DND-41 (cell line): ENCODE data around the gene SETX.
"Not testable (repeated sequence)": the region's sequence is repeated elsewhere in the genome, so short reads cannot be mapped to it uniquely, and the experiment has no call there.

Source experiments
- ATAC-seq: fragments of 200-7000 bp; cut with Tn5 transposase; 3 replicates; pipeline ENCODE4 v1.9.1; 2021; ENCODE audit warnings: low read depth; ENCODE audit not compliant: insufficient read depth
- DNase-seq: peaks from one replicate; pipeline ENCODE4 v3.0.0-alpha.2; 2020
- H2AFZ ChIP-seq: 2 replicates; pipeline ENCODE4 v1.6.0; 2012; ENCODE audit warnings: low read depth, low read length
- H3K27ac ChIP-seq: 2 replicates; pipeline ENCODE4 v1.5.1; 2012; ENCODE audit warnings: low read length, inconsistent platforms
- H3K27me3 ChIP-seq: fragments of 200-600 bp; sonication (generic); 2 replicates; pipeline ENCODE4 v1.6.0; 2012; ENCODE audit warnings: low read length, mild to moderate bottlenecking, inconsistent platforms; ENCODE audit not compliant: insufficient read depth, poor library complexity
- H3K36me3 ChIP-seq: 2 replicates; pipeline ENCODE4 v1.5.1; 2012; ENCODE audit warnings: low read length, inconsistent platforms; ENCODE audit not compliant: insufficient read depth
- H3K4me1 ChIP-seq: 2 replicates; pipeline ENCODE4 v1.5.1; 2012; ENCODE audit warnings: mild to moderate bottlenecking, low read length; ENCODE audit not compliant: insufficient read depth
- H3K4me2 ChIP-seq: 2 replicates; pipeline ENCODE4 v1.6.0; 2012; ENCODE audit warnings: mild to moderate bottlenecking, moderate library complexity, low read length, inconsistent platforms; ENCODE audit not compliant: insufficient read depth
- H3K4me3 ChIP-seq, 2 experiments: fragments of 200-600 bp in 1 of 2; shearing (Covaris generic) in 1 of 2; 2 replicates each; pipeline ENCODE4 v1.5.1; 2012 to 2016; ENCODE audit warnings: inconsistent platforms in 2 of 2, low read length in 2 of 2, mild to moderate bottlenecking in 2 of 2, low read depth in 1 of 2, moderate library complexity in 1 of 2
- H3K79me2 ChIP-seq: 2 replicates; pipeline ENCODE4 v1.6.0; 2012; ENCODE audit warnings: low read length, inconsistent platforms; ENCODE audit not compliant: insufficient read depth
- H3K9ac ChIP-seq: 2 replicates; pipeline ENCODE4 v1.6.0; 2012; ENCODE audit warnings: low read depth, mild to moderate bottlenecking, inconsistent platforms, low read length, moderate library complexity
- H3K9me3 ChIP-seq: 2 replicates; pipeline ENCODE4 v1.5.1; 2012; ENCODE audit warnings: low read length, moderate library complexity, mild to moderate bottlenecking, inconsistent platforms; ENCODE audit not compliant: insufficient read depth, severe bottlenecking
- H4K20me1 ChIP-seq: 2 replicates; pipeline ENCODE4 v1.6.0; 2012; ENCODE audit warnings: low read length; ENCODE audit not compliant: insufficient read depth
- CTCF ChIP-seq: IDR thresholded peaks from 2 replicates; pipeline ENCODE4 v1.5.1; 2012; ENCODE audit warnings: borderline replicate concordance, low read length, moderate library complexity, mild to moderate bottlenecking; ENCODE audit not compliant: poor library complexity, severe bottlenecking; ENCODE audit errors: extremely low read depth
- EZH2 ChIP-seq: IDR thresholded peaks from 3 replicates; pipeline ENCODE4 v1.6.1; 2012; ENCODE audit warnings: borderline replicate concordance, low read depth, mild to moderate bottlenecking, moderate library complexity, low read length, inconsistent platforms; ENCODE audit not compliant: severe bottlenecking

The SETX gene

GRCh38 chr9:132384376-132384775 is 29.6 kb upstream of the SETX start:
- no peak overlapping the region for H2AFZ ChIP-seq
- H3K79me2 ChIP-seq = 0 out of 2 replicates have a peak, but pooled peaks cover 3% of the 10 kb centered on the region
- no peak overlapping the region for H3K27ac ChIP-seq
- peaks cover 3% of the 10 kb centered on the region; the same call in 1 of the 2 replicates for H4K20me1 ChIP-seq
- DNase-seq = no peak
- no peaks in the 10 kb centered on the region for H3K9me3 ChIP-seq
- no peak overlapping the region for H3K4me2 ChIP-seq
- no peak overlapping the region for H3K4me3 ChIP-seq
- no peak for ATAC-seq
- TF ChIP-seq CTCF = no peak
- no peak for TF ChIP-seq EZH2
- H3K27me3 ChIP-seq = no peaks in the 10 kb centered on the region
- peaks cover 84% of the 10 kb centered on the region for H3K36me3 ChIP-seq
- H3K4me1 ChIP-seq = no peaks in the 10 kb centered on the region
- no peak overlapping the region for H3K9ac ChIP-seq

DNA sequence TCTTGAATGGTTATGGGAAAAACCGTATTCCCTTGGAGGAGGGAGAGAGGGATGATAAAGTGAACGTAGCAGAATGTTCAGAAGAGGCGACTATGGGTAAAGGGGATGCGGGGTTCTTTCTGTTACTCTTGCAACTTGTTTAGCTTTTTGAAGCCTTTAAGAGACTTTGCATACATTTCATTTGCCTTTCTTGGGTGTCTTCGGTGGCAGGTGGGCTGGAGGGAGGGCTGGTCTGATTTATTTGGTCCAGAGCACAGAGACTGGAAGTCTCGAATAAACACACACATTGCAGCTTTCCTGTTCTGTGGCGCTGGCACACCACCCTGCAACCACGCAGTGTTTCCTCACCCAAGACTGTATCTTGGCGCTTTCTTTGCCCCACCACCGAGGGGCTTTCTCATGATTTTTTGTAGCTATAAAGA is 28.7 kb upstream of the SETX start:
- peaks cover 85% of the 10 kb centered on the region for H3K36me3 ChIP-seq
- H3K4me2 ChIP-seq = no peak overlapping the region
- H4K20me1 ChIP-seq = peaks cover 3% of the 10 kb centered on the region; the same call in 1 of the 2 replicates
- H3K9ac ChIP-seq = no peak overlapping the region
- DNase-seq (no peak), ATAC-seq (no peak)
- TF ChIP-seq CTCF (no peak), EZH2 (no peak)
- no peaks in the 10 kb centered on the region for H3K27me3 ChIP-seq
- no peak overlapping the region for H3K4me3 ChIP-seq
- no peak overlapping the region for H3K27ac ChIP-seq
- H2AFZ ChIP-seq = no peak overlapping the region
- H3K79me2 ChIP-seq = 0 out of 2 replicates have a peak, but pooled peaks cover 3% of the 10 kb centered on the region
- H3K4me1 ChIP-seq = no peaks in the 10 kb centered on the region
- H3K9me3 ChIP-seq = no peaks in the 10 kb centered on the region

DNA sequence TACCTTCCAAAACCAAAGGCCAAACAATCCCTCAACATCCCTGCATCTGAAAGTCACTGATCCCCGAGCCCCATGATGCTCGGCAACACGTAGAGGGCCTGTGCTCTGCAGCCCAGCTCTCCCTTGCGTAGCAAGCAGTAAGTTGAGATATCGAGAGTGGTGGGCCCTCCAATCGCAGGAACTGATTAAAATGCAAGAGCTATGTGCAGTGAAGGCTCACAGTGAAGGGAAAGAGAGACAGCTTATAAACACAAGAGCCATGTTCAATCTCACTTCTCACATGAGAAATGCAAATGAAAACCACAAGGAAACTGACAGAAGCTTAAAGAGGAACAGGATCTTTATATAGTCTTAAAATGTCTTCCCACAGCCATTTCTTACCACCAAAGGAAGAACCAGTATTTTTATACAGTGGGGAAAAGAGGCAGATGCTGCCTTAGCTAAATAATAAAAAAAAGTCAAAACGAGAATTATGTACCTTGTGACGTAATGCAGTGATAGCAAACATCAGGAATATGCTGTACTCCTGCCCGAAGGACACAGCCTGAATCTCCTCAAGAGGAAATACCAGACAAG is 27.3 kb upstream of the SETX start:
- no peak for ATAC-seq

DNA sequence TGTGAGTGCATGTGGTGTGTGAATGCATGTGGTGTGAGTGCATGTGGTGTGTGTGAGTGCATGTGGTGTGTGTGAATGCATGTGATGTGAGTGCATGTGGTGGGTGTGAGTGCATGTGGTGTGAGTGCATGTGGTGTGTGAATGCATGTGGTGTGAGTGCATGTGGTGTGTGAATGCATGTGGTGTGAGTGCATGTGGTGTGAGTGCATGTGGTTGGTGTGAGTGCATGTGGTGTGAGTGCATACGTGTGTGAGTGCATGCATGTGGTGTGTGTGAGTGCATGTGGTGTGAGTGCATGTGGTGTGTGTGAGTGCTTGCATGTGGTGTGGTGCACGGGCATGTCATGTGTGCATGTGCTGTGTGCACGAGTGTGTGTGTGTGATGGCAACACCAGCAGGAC is 23.6 kb upstream of the SETX start:
- H3K79me2 ChIP-seq, H3K4me2 ChIP-seq, H2AFZ ChIP-seq, H3K9me3 ChIP-seq, H4K20me1 ChIP-seq, H3K27ac ChIP-seq, DNase-seq, ATAC-seq, H3K4me1 ChIP-seq, H3K27me3 ChIP-seq, H3K9ac ChIP-seq, H3K4me3 ChIP-seq: not testable (repeated sequence)
- peaks cover 77% of the 10 kb centered on the region for H3K36me3 ChIP-seq

More for the DNA sequence above, 27.3 kb upstream of the SETX start:
- no peak overlapping the region for H3K9ac ChIP-seq
- no peak overlapping the region for H2AFZ ChIP-seq
- no peaks in the 10 kb centered on the region for H3K9me3 ChIP-seq
- no peaks in the 10 kb centered on the region for H3K27me3 ChIP-seq
- H4K20me1 ChIP-seq = peaks cover 5% of the 10 kb centered on the region
- no peak for DNase-seq
- peaks cover 86% of the 10 kb centered on the region for H3K36me3 ChIP-seq
- H3K4me3 ChIP-seq = no peak overlapping the region
- 0 out of 2 replicates have a peak, but pooled peaks cover 3% of the 10 kb centered on the region for H3K79me2 ChIP-seq
- H3K4me1 ChIP-seq = no peaks in the 10 kb centered on the region
- no peak overlapping the region for H3K4me2 ChIP-seq
- no peak for TF ChIP-seq CTCF
- no peak for TF ChIP-seq EZH2
- H3K27ac ChIP-seq = no peak overlapping the region

DNA sequence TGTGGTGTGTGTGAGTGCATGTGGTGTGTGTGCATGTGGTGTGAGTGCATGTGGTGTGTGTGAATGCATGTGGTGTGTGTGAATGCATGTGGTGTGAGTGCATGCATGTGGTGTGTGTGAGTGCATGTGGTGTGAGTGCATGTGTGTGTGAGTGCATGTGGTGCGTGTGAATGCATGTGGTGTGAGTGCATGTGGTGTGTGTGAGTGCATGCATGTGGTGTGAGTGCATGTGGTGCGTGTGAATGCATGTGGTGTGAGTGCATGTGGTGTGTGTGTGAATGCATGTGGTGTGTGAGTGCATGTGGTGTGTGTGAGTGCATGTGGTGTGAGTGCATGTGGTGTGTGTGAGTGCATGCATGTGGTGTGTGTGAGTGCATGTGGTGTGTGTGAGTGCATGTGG is 23.0 kb upstream of the SETX start:
- not testable (repeated sequence) for H3K9me3 ChIP-seq, H2AFZ ChIP-seq, H3K4me1 ChIP-seq, H3K79me2 ChIP-seq, H3K4me3 ChIP-seq, H3K4me2 ChIP-seq, DNase-seq, H3K27ac ChIP-seq, H4K20me1 ChIP-seq, ATAC-seq, H3K27me3 ChIP-seq, H3K9ac ChIP-seq
- peaks cover 71% of the 10 kb centered on the region for H3K36me3 ChIP-seq
